Mucosa of gallbladder (tissue), 1 donor: ENCODE data around the gene CDH18. TPM values are rescaled to one million over a fixed set of nuclear protein-coding genes. Genes with fewer than 3 reads are reported as not detected.

Source experiments
- DNase-seq: peaks from one replicate; pipeline ENCODE4 v3.0.0-alpha.2; 2020; ENCODE audit warnings: low spot score
- total RNA-seq: library from RNA; stranded (reverse); gene quantifications from one replicate; pipeline ENCODE4 v1.2.1, GENCODE V29; 2021
- donor health status: DM: no; HTN: no; CAD: no.

Gene CDH18, protein sequence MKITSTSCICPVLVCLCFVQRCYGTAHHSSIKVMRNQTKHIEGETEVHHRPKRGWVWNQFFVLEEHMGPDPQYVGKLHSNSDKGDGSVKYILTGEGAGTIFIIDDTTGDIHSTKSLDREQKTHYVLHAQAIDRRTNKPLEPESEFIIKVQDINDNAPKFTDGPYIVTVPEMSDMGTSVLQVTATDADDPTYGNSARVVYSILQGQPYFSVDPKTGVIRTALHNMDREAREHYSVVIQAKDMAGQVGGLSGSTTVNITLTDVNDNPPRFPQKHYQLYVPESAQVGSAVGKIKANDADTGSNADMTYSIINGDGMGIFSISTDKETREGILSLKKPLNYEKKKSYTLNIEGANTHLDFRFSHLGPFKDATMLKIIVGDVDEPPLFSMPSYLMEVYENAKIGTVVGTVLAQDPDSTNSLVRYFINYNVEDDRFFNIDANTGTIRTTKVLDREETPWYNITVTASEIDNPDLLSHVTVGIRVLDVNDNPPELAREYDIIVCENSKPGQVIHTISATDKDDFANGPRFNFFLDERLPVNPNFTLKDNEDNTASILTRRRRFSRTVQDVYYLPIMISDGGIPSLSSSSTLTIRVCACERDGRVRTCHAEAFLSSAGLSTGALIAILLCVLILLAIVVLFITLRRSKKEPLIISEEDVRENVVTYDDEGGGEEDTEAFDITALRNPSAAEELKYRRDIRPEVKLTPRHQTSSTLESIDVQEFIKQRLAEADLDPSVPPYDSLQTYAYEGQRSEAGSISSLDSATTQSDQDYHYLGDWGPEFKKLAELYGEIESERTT
- 0.32 TPM for total RNA-seq

- DNase-seq = peak; percentile 45
Observed at GRCh38 chr5:19987612-19988361, at the start of gene CDH18. Gene CDH18, minus strand, starts transcription at chr5:19988200. Its CDS starts 149,214 bp downstream, at chr5:19838986.

- no peak for DNase-seq
Observed at GRCh38 chr5:20034717-20035116, 46.7 kb upstream of the CDH18 start.

DNA sequence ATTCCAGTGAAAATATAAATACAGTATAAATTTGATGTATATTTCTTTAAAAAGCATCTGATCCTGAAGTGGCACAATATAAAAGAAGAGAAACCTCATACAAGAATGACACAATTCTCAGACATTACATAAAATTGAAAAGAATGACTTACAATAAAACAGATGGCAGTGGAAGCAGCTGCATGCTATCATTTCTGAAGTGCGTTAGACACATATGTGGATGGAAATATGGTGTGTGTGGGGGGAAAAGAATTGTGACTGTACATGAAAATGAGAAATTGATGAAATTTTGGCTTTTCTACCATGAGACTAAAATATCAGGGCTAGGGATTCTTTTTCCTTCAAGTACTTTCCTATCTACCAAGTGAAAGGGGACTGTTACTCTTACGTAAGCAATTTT lies 45.9 kb upstream of the CDH18 start:
- DNase-seq = no peak

GRCh38 chr5:20032896-20033295 lies 44.9 kb upstream of the CDH18 start:
- no peak for DNase-seq

GRCh38 chr5:20030125-20030524 lies 42.1 kb upstream of the CDH18 start:
- DNase-seq = no peak

- DNase-seq = no peak
Observed at GRCh38 chr5:20029266-20029665, 41.3 kb upstream of the CDH18 start.

DNA sequence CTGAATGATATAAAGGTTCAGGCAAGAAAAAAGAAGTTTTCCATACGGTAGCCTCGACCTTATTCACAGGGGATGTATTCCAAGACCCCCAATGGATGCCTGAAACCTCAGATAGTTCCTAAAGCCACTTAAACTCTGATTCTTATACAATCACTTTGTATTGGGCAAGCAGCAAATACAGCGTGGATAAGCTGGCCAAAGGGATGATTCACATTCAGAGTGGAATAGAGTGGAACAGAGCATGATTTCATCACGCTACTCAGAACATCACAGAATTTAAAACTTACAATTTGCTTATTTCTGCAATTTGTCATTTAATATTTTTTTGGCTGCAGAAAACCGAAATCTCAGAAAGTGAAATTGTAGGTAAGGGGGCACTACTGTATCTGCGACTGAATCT lies 40.5 kb upstream of the CDH18 start:
- no peak for DNase-seq

DNA sequence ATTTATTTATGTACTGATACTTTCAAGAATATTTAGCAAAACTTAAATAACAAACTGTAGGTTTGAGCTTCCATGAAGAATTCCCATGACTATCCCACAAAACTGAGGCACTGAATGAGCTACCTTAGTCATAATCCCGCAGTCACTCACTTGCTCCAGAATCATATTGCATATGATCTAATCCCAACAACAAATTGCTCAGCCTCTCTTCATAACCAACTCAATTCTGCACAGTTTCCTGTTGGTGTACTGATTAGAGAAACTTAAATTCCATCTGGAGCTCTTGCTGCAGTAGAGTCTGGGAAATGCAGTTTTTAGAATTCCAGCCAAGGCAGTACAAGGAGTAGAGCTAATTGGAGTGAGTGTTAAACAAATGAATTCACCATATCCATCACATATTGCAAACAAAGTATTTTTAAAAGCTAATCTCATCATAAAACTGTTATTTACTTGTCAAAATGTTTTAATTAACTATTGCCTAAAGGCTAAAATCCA lies 35.7 kb upstream of the CDH18 start:
- no peak for DNase-seq

DNA sequence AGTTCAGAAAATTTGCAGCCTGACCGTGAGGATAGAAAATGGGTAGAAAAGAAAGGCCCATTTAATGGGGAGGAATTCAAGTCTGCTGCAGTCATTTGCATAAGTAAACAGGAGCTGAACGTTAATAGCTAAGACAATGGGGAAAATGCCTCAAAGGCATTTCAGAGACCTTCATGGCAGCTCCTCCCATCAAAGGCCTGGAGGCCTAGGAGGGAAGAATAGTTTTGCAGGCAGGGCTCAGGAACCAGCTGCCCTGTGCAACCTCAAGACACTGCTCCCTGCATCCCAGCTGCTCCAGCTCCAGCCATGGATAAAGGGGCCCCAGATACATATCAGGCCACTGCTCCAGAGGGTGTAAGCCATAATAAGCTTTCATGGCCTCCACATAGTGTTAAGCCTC lies 32.2 kb upstream of the CDH18 start:
- no peak for DNase-seq

GRCh38 chr5:20017021-20017420 lies 29.0 kb upstream of the CDH18 start:
- DNase-seq = no peak

- DNase-seq = no peak
Observed at GRCh38 chr5:20000416-20000815, 12.4 kb upstream of the CDH18 start.

- no peak for DNase-seq
Observed at GRCh38 chr5:19988457-19988856, 457 bp upstream of the CDH18 start.

- DNase-seq = no peak
Observed at GRCh38 chr5:19986806-19987205, 1.2 kb downstream of the CDH18 start.

- DNase-seq = no peak
Observed at GRCh38 chr5:19986031-19986619, 1.9 kb downstream of the CDH18 start.

DNA sequence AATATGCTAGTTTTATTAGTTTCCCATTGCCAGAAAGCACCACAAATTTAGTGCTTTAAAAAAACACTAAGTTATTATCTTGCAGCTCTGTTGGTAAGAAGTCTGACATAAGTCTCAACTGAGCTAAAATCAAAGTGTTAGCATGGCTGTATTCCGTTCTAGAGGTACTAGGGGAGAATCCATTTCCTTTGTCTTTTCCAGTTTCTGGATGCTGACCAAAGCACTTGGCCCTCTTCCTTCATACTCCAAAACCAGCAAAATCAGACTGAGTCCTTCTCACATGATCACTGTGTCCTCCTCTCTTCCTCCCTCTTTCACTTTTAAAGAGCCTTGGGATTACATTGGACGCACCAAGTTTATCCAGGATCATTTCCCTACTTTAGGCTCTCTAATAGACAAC lies 9.5 kb downstream of the CDH18 start:
- no peak for DNase-seq

GRCh38 chr5:19977099-19977498 lies 10.9 kb downstream of the CDH18 start:
- DNase-seq = no peak

GRCh38 chr5:19975795-19976194 lies 12.2 kb downstream of the CDH18 start:
- DNase-seq = no peak

GRCh38 chr5:19960451-19960850 lies 27.5 kb downstream of the CDH18 start:
- no peak for DNase-seq

- no peak for DNase-seq
Observed at GRCh38 chr5:19959830-19960384, 28.1 kb downstream of the CDH18 start.

- no peak for DNase-seq
Observed at GRCh38 chr5:19950897-19951296, 37.1 kb downstream of the CDH18 start.

DNA sequence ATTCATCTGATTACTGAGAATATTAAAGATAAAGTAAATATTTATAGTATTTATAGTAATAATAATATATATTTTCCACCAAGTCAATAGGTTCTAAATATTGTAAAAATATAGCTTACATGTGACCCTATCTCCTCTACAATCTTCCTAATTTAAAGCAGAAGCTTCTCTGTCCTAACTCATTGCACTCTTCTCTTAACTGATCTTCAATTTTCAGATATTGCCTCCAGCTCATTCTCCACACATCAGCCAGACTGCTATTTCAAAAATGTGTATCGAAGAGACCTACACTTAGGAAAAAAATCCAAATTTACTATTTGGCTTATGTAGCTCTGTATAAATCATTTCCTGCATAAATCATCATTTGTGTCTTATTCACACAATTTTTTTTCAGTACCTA lies 47.8 kb downstream of the CDH18 start:
- DNase-seq = no peak
